Neutrophil (primary cell): Measurements from ENCODE around the gene ST3GAL3.
A peak's percentile ranks its signal among the peaks of the same experiment; 100 is the strongest.

Source experiments
- H3K27ac ChIP-seq: fragments of 200-600 bp; sonication (generic); 2 replicates; pipeline ENCODE4 v1.5.1; 2016; ENCODE audit warnings: mild to moderate bottlenecking, moderate library complexity
- H3K27me3 ChIP-seq: fragments of 200-600 bp; sonication (generic); 2 replicates; pipeline ENCODE4 v1.6.0; 2016; ENCODE audit warnings: mild to moderate bottlenecking
- H3K36me3 ChIP-seq: fragments of 200-600 bp; sonication (generic); 2 replicates; pipeline ENCODE4 v1.5.1; 2017
- H3K4me1 ChIP-seq, 2 experiments: fragments of 200-600 bp in 1 of 2; sonication (generic) in 1 of 2; 1 replicate in 1 of 2; 2 replicates in 1 of 2; pipeline versions ENCODE4 v1.5.1 to v1.6.1; 2013 to 2016; ENCODE audit warnings: low read depth in 1 of 2, low read length in 1 of 2, mild to moderate bottlenecking in 1 of 2, moderate library complexity in 1 of 2; ENCODE audit not compliant: control insufficient read depth in 1 of 2, insufficient read depth in 1 of 2
- H3K4me3 ChIP-seq, 2 experiments: fragments of 200-600 bp in 1 of 2; sonication (generic) in 1 of 2; 1 replicate in 1 of 2; 2 replicates in 1 of 2; pipeline ENCODE4 v1.5.1; 2013 to 2016; ENCODE audit warnings: low read depth in 1 of 2, low read length in 1 of 2, mild to moderate bottlenecking in 1 of 2, moderate library complexity in 1 of 2
- H3K9me3 ChIP-seq: fragments of 200-600 bp; sonication (generic); 2 replicates; pipeline ENCODE4 v1.5.1; 2016
- TF ChIP-seq, protein P1 (sequence below): fragments of 200-600 bp; sonication (generic); IDR thresholded peaks from 2 replicates; pipeline ENCODE4 v1.5.1; 2016; ENCODE audit warnings: antibody characterized with exemption

The ST3GAL3 gene

DNA sequence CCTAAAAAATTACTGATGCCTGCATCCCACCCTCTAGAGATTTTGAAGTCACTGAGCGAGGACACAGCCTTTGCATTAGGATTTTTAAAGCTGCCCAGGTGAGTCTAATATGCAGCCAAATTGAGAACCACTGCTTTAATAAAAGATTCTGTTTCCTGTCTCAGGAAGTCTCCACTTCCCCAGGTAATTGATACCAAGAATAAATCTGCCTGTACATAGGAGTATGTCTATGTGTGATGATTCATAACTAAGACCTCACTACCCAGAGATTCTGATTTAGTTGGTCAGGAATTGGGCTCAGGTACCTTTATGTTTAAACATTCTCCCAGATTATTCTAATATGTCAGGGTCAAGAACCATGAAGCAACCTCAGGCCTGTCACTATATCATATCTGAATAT, 117.5 kb downstream of the ST3GAL3 start:
- H3K27ac ChIP-seq, result no peak overlapping the region
- no peaks in the 10 kb centered on the region for H3K27me3 ChIP-seq
- no peaks in the 10 kb centered on the region for H3K36me3 ChIP-seq

DNA sequence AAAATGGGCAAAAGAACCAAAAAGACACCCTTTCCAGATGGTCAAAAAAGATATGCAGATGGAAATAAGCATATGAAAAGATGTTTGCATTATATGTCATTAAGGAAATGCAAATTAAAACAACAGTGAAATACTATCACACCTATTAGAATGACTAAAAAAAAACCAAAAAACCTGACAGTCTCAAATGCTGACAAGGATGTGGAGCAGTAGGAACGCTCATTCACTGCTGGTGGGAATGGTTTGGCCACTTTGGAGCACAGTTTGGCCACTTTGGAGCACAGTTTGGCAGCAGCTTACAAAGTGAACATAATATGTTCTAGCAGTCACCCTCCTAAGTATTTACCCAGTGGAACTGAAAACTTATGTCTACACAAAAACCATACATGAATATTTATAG, 121.2 kb downstream of the ST3GAL3 start:
- Histone ChIP-seq H3K27me3 (no peaks in the 10 kb centered on the region), H3K27ac (no peak overlapping the region), H3K4me3 (no peak overlapping the region), H3K4me1 (peaks cover 16 to 21% of the 10 kb centered on the region in 2 experiments), H3K36me3 (no peaks in the 10 kb centered on the region), H3K9me3 (no peaks in the 10 kb centered on the region)
- TF ChIP-seq, protein P1, sequence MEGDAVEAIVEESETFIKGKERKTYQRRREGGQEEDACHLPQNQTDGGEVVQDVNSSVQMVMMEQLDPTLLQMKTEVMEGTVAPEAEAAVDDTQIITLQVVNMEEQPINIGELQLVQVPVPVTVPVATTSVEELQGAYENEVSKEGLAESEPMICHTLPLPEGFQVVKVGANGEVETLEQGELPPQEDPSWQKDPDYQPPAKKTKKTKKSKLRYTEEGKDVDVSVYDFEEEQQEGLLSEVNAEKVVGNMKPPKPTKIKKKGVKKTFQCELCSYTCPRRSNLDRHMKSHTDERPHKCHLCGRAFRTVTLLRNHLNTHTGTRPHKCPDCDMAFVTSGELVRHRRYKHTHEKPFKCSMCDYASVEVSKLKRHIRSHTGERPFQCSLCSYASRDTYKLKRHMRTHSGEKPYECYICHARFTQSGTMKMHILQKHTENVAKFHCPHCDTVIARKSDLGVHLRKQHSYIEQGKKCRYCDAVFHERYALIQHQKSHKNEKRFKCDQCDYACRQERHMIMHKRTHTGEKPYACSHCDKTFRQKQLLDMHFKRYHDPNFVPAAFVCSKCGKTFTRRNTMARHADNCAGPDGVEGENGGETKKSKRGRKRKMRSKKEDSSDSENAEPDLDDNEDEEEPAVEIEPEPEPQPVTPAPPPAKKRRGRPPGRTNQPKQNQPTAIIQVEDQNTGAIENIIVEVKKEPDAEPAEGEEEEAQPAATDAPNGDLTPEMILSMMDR, result no peak

More for the DNA sequence above, 117.5 kb downstream of the ST3GAL3 start:
- TF ChIP-seq, protein P1, result no peak
- Histone ChIP-seq H3K4me3 (no peak overlapping the region), H3K9me3 (no peaks in the 10 kb centered on the region), H3K4me1 (no peaks in the 10 kb centered on the region)

DNA sequence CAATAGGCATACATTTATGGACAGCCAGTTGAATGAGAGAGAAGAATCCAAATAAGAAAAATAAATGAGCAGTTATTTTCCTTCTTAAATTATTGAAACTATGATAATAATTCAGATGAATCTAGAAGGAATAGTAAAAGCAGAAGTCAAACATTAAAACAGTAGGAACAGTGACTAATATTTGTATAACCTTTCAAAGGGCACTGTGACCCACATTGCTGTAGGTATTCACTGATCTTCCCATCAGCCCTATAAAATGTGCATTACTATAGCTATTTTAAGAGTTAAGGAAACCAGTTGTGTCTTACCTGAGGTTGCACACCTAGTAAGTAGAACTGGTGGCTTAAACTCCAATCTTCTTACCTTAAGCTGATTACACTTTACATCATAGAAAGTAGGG, 123.5 kb downstream of the ST3GAL3 start:
- TF ChIP-seq, protein P1, result no peak
- Histone ChIP-seq H3K4me3 (no peak overlapping the region), H3K27ac (no peak overlapping the region), H3K27me3 (no peaks in the 10 kb centered on the region), H3K9me3 (no peaks in the 10 kb centered on the region), H3K4me1 (peaks cover 39 to 43% of the 10 kb centered on the region in 2 experiments), H3K36me3 (no peaks in the 10 kb centered on the region)

DNA sequence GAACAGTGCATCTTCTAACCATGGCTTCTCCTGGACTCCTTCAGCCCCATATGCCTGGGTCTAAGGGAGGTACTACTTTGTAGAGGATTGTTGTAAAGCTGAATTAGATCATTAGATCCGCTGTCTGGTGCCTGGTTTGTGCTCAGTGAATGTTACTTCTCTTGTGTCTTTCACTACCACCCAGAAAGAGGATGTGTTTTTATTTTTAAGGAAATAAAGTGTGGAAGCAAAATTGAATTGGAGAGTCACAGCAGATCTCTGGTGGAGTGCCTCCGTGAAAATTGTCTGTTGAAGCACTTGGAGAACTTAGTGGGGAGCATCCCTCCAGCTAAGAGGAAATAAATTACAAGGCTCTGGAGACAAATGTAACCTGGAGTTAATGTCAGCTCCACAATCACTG, 124.5 kb downstream of the ST3GAL3 start:
- Histone ChIP-seq H3K9me3 (no peaks in the 10 kb centered on the region), H3K4me3 (no peak overlapping the region), H3K4me1 (peaks cover 40 to 45% of the 10 kb centered on the region in 2 experiments), H3K27ac (peak overlapping the region; percentile 34), H3K27me3 (no peaks in the 10 kb centered on the region), H3K36me3 (no peaks in the 10 kb centered on the region)
- TF ChIP-seq, protein P1, result no peak

DNA sequence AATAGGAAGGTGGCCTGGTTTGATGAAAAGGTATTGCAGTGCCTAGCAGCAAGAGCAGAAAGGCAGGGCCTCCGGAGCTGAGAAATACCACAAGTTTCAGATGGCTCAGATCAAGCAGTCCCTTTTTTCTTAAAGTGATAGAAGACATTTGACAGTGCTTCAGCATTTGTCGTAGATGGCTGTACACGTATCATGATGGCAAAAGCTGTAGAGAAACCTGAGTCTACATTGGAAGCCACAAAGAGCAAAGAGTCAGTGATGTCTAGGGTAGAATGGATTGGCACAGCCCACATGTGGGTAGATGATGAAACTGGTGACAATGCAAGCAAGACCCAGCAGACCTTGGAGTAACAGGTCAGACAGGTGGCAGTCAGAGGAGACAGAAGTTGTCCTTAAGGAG, 124.9 kb downstream of the ST3GAL3 start:
- Histone ChIP-seq H3K27me3 (no peaks in the 10 kb centered on the region), H3K4me3 (no peak overlapping the region)

More for the DNA sequence above, 124.9 kb downstream of the ST3GAL3 start:
- Histone ChIP-seq H3K4me1 (peaks cover 40 to 45% of the 10 kb centered on the region in 2 experiments), H3K36me3 (no peaks in the 10 kb centered on the region), H3K27ac (peak overlapping the region; percentile 34), H3K9me3 (no peaks in the 10 kb centered on the region)
- TF ChIP-seq, protein P1, result no peak
